Measurements from ENCODE around the gene PDX1. TPM values are rescaled to one million over a fixed set of nuclear protein-coding genes. Genes with fewer than 3 reads are reported as not detected.

PDX1 gene
- total RNA-seq, 3 donors from 2014 or later (not counting 1 experiment from before 2014, with no cell fraction given): not detected

DNA sequence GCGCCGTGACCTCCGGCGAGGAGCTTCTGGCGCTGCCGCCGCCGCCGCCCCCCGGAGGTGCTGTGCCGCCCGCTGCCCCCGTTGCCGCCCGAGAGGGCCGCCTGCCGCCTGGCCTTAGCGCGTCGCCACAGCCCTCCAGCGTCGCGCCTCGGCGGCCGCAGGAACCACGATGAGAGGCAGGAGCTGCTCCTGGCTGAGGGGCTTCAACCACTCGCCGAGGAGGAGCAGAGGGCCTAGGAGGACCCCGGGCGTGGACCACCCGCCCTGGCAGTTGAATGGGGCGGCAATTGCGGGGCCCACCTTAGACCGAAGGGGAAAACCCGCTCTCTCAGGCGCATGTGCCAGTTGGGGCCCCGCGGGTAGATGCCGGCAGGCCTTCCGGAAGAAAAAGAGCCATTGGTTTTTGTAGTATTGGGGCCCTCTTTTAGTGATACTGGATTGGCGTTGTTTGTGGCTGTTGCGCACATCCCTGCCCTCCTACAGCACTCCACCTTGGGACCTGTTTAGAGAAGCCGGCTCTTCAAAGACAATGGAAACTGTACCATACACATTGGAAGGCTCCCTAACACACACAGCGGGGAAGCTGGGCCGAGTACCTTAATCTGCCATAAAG lies 4.8 kb downstream of the PDX1 start:
- H3K27me3 ChIP-seq (ENCODE audit: control insufficient read depth, insufficient read depth, low read length): peaks cover 73% of the 10 kb centered on the region
- no peak overlapping the region for H3K4me3 ChIP-seq (ENCODE audit: low read length)
- H3K27ac ChIP-seq (ENCODE audit: low read length): no peak overlapping the region
- H3K36me3 ChIP-seq (ENCODE audit: control insufficient read depth, insufficient read depth, low read length): no peaks in the 10 kb centered on the region
- intact Hi-C loops (cut with micrococcal nuclease): no loop called here
- Mint-ChIP-seq H3K4me1 (peaks cover 9 to 18% of the 10 kb centered on the region in 2 donors), H3K27me3 (ENCODE audit: low read depth in 2 of 2) (peaks cover 62 to 70% of the 10 kb centered on the region in 2 donors), H3K36me3 (no peaks in the 10 kb centered on the region), H3K4me3 (no peak overlapping the region), H3K27ac (no peak overlapping the region), H3K9me3 (no peaks in the 10 kb centered on the region)
- no peak for ATAC-seq
- TF ChIP-seq, protein P1, sequence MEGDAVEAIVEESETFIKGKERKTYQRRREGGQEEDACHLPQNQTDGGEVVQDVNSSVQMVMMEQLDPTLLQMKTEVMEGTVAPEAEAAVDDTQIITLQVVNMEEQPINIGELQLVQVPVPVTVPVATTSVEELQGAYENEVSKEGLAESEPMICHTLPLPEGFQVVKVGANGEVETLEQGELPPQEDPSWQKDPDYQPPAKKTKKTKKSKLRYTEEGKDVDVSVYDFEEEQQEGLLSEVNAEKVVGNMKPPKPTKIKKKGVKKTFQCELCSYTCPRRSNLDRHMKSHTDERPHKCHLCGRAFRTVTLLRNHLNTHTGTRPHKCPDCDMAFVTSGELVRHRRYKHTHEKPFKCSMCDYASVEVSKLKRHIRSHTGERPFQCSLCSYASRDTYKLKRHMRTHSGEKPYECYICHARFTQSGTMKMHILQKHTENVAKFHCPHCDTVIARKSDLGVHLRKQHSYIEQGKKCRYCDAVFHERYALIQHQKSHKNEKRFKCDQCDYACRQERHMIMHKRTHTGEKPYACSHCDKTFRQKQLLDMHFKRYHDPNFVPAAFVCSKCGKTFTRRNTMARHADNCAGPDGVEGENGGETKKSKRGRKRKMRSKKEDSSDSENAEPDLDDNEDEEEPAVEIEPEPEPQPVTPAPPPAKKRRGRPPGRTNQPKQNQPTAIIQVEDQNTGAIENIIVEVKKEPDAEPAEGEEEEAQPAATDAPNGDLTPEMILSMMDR (IDR thresholded peaks at IDR 0.05): no peak
- no peak for DNase-seq
- WGBS (ENCODE audit: insufficient coverage): 7% methylated on average over 46 of the region's 46 CpGs
- peaks cover 28% of the 10 kb centered on the region for H3K4me1 ChIP-seq (ENCODE audit: control insufficient read depth, insufficient read depth, low read length)
- H3K9me3 ChIP-seq (ENCODE audit: control insufficient read depth, insufficient read depth, low read length): no peaks in the 10 kb centered on the region

DNA sequence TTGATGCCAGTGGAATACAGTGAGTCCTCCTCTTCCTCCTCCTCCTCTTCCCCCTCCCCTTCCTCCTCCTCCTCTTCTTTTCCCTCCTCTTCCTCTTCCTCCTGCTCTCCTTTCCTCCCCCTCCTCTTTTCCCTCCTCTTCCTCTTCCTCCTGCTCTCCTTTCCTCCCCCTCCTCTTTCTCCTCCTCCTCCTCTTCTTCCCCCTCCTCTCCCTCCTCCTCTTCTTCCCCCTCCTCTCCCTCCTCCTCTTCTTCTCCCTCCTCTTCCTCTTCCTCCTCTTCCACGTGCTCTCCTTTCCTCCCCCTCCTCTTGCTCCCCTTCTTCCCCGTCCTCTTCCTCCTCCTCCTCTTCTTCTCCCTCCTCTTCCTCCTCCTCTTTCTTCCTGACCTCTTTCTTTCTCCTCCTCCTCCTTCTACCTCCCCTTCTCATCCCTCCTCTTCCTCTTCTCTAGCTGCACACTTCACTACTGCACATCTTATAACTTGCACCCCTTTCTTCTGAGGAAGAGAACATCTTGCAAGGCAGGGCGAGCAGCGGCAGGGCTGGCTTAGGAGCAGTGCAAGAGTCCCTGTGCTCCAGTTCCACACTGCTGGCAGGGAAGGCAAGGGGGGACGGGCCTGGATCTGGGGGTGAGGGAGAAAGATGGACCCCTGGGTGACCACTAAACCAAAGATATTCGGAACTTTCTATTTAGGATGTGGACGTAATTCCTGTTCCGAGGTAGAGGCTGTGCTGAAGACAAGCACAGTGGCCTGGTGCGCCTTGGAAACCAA lies 5.6 kb downstream of the PDX1 start:
- H3K27ac ChIP-seq (ENCODE audit: low read length): no peak overlapping the region
- no peaks in the 10 kb centered on the region for H3K36me3 ChIP-seq (ENCODE audit: control insufficient read depth, insufficient read depth, low read length)
- H3K9me3 Mint-ChIP-seq: no peaks in the 10 kb centered on the region
- no peak for DNase-seq
- peaks cover 9 to 14% of the 10 kb centered on the region in 2 donors for H3K4me1 Mint-ChIP-seq
- H3K4me3 Mint-ChIP-seq: no peak overlapping the region
- intact Hi-C loops (cut with micrococcal nuclease): no loop called here
- H3K36me3 Mint-ChIP-seq: no peaks in the 10 kb centered on the region
- H3K27ac Mint-ChIP-seq: no peak overlapping the region
- H3K4me1 ChIP-seq (ENCODE audit: control insufficient read depth, insufficient read depth, low read length): peaks cover 22% of the 10 kb centered on the region
- H3K27me3 ChIP-seq (ENCODE audit: control insufficient read depth, insufficient read depth, low read length): peaks cover 75% of the 10 kb centered on the region
- 22% methylated on average over 8 of the region's 9 CpGs for WGBS (ENCODE audit: insufficient coverage)
- no peak overlapping the region for H3K4me3 ChIP-seq (ENCODE audit: low read length)
- peaks cover 3% of the 10 kb centered on the region for H3K9me3 ChIP-seq (ENCODE audit: control insufficient read depth, insufficient read depth, low read length)
- no peak for ATAC-seq
- H3K27me3 Mint-ChIP-seq (ENCODE audit: low read depth in 2 of 2): peaks cover 68 to 75% of the 10 kb centered on the region in 2 donors
- TF ChIP-seq, protein P1 (IDR thresholded peaks at IDR 0.05): no peak

DNA sequence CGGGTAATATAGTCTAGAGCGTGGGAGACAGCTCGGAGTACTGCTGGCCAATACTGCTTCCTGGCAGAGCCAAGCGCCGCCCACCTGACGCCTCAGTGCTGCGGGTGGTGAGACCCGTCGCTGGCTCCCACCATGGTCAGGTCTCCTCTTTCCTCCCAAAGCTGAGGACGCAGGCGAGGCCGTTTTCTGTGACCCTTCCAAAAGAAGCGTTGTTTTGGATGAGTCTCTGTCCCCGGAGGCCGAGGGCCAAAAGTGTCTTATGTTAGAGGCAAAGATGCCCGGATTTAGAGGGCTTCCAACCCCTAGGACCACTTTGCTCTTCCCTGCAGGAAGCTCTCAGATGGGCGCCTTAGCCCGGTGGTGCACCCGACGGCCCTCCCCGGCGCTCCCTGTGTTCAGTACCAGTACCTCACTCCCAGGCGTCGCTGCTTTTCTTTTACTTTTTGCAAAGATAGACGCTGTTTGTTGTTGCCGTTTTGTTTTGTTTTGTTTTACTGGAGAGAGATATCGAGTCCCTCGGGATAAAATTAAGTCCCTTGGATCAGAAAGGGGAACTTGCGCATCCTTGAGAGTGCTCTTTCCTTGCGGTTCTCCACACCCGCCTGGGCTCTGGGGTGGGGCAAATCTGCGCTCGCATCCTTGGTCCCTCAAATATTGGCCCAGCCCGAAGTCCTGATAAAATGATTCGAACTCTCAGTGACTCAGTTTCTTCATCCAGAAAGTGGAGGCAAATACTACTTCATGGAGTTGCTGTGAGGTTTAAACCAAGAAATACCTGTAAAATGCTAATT lies 7.0 kb downstream of the PDX1 start:
- intact Hi-C loops (cut with micrococcal nuclease): no loop called here
- H3K4me1 Mint-ChIP-seq: peaks cover 7 to 9% of the 10 kb centered on the region in 2 donors
- Histone ChIP-seq H3K27ac (ENCODE audit: low read length) (no peak overlapping the region), H3K9me3 (ENCODE audit: control insufficient read depth, insufficient read depth, low read length) (peaks cover 3% of the 10 kb centered on the region), H3K36me3 (ENCODE audit: control insufficient read depth, insufficient read depth, low read length) (no peaks in the 10 kb centered on the region), H3K27me3 (ENCODE audit: control insufficient read depth, insufficient read depth, low read length) (peaks cover 61% of the 10 kb centered on the region), H3K4me3 (ENCODE audit: low read length) (no peak overlapping the region), H3K4me1 (ENCODE audit: control insufficient read depth, insufficient read depth, low read length) (peaks cover 8% of the 10 kb centered on the region)
- no peaks in the 10 kb centered on the region for H3K9me3 Mint-ChIP-seq
- TF ChIP-seq, protein P1 (IDR thresholded peaks at IDR 0.05): no peak
- DNase-seq (no peak), ATAC-seq (no peak)
- no peaks in the 10 kb centered on the region for H3K36me3 Mint-ChIP-seq
- peaks cover 74 to 83% of the 10 kb centered on the region in 2 donors for H3K27me3 Mint-ChIP-seq (ENCODE audit: low read depth in 2 of 2)
- H3K4me3 Mint-ChIP-seq: no peak overlapping the region
- 6% methylated on average over 35 of the region's 35 CpGs for WGBS (ENCODE audit: insufficient coverage)
- no peak overlapping the region for H3K27ac Mint-ChIP-seq
